Measurements from ENCODE around the gene NTF4. TPM values are rescaled to one million over a fixed set of nuclear protein-coding genes. Genes with fewer than 3 reads are reported as not detected.

The NTF4 gene
- total RNA-seq, 4 donors from 2014 or later: not detected

GRCh38 chr19:49011194-49011593, 53.4 kb downstream of the NTF4 start:
- Histone ChIP-seq H3K4me1 (no peaks in the 10 kb centered on the region), H3K4me3 (no peak overlapping the region), H3K27ac (no peak overlapping the region), H3K9me3 (no peaks in the 10 kb centered on the region), H3K27me3 (no peaks in the 10 kb centered on the region), H3K36me3 (peaks cover 0 to 50% (median 0%) of the 10 kb centered on the region in 3 donors)
- TF ChIP-seq POLR2A (IDR thresholded peaks at IDR 0.05) (no peak), CTCF (IDR thresholded peaks at IDR 0.05) (no peak)
- DNase-seq: no peak

Small RNA genes within 50 kb of the gene (small RNA-seq; reads per million reads assigned to genes)
- gene RN7SL708P: 0 reads per million in 2 donors

Other genes starting within 250 kb of the NTF4 start
- 1 to 10 TPM in 3 of 4 donors, not detected in 1; 2.0 to 8.8 (median 2.8) TPM for gene HSD17B14, start 228.3 kb downstream of the NTF4 start, total RNA-seq
- gene PLEKHA4, start 196.2 kb downstream of the NTF4 start, total RNA-seq: 10 to 100 TPM in 1 of 4 donors, 1 to 10 TPM in 3; 2.8 to 38.8 (median 5.9) TPM
- 100 to 1,000 TPM in 2 of 4 donors, 10 to 100 TPM in 2; 39.2 to 198 (median 80.3) TPM for gene PPP1R15A, start 192.4 kb downstream of the NTF4 start, total RNA-seq
- not detected for gene TULP2, start 166.1 kb downstream of the NTF4 start, total RNA-seq
- 100 to 1,000 TPM; 154 to 506 (median 444) TPM for gene NUCB1, start 164.5 kb downstream of the NTF4 start, total RNA-seq
- gene DHDH, start 131.1 kb downstream of the NTF4 start, total RNA-seq: 10 to 100 TPM in 3 of 4 donors, not detected in 1; 14.6 to 55.5 (median 45.9) TPM
- 100 to 1,000 TPM in 3 of 4 donors, 10 to 100 TPM in 1; 71.0 to 138 (median 104) TPM for gene BAX, start 109.9 kb downstream of the NTF4 start, total RNA-seq
- 1,000 to 10,000 TPM; 5,249 to 9,852 (median 6,180) TPM for gene FTL, start 99.5 kb downstream of the NTF4 start, total RNA-seq
- 10 to 100 TPM; 24.8 to 61.8 (median 44.0) TPM for gene GYS1, start 71.5 kb downstream of the NTF4 start, total RNA-seq
- 100 to 1,000 TPM in 1 of 4 donors, 10 to 100 TPM in 3; 34.2 to 111 (median 42.8) TPM for gene RUVBL2, start 70.9 kb downstream of the NTF4 start, total RNA-seq
- gene LHB, start 47.7 kb downstream of the NTF4 start, total RNA-seq: 10 to 100 TPM in 1 of 4 donors, not detected in 3; 15.8 TPM
- gene CGB3, start 40.5 kb downstream of the NTF4 start, total RNA-seq: not detected
- gene CGB2, start 32.9 kb downstream of the NTF4 start, total RNA-seq: not detected
- gene CGB1, start 27.9 kb downstream of the NTF4 start, total RNA-seq: not detected
- gene CGB5, start 21.0 kb downstream of the NTF4 start, total RNA-seq: not detected
- gene CGB8, start 15.7 kb downstream of the NTF4 start, total RNA-seq: not detected
- gene CGB7, start 7.1 kb downstream of the NTF4 start, total RNA-seq: not detected
- gene KCNA7, start 7.9 kb upstream of the NTF4 start, total RNA-seq: not detected
- gene SNRNP70, start 20.6 kb upstream of the NTF4 start, total RNA-seq: 100 to 1,000 TPM; 240 to 520 (median 395) TPM
- 10 to 100 TPM in 3 of 4 donors, not detected in 1; 13.5 to 29.4 (median 18.0) TPM for gene LIN7B, start 49.6 kb upstream of the NTF4 start, total RNA-seq
- 1 to 10 TPM in 3 of 4 donors, not detected in 1; 3.6 to 6.1 (median 4.6) TPM for gene C19orf73, start 54.3 kb upstream of the NTF4 start, total RNA-seq
- gene PPFIA3, start 54.7 kb upstream of the NTF4 start, total RNA-seq: 10 to 100 TPM; 12.7 to 24.8 (median 16.4) TPM
- under 1 TPM in 3 of 4 donors, not detected in 1; 0.35 to 0.76 (median 0.67) TPM for gene HRC, start 90.6 kb upstream of the NTF4 start, total RNA-seq
- gene TRPM4, start 93.0 kb upstream of the NTF4 start, total RNA-seq: 100 to 1,000 TPM; 228 to 419 (median 258) TPM

All from Peyer's patch (tissue), 4 donors.